G401.6 (cell line): ENCODE measurements around the gene HIPK2.

ENCODE experiments used
- FAIRE-seq: peaks from 2 replicates; lab custom pipeline; 2012; peaks lifted over from hg19 to GRCh38; lab: Jason Lieb, UNC

Gene HIPK2

GRCh38 chr7:139750459-139751095 is 27.2 kb downstream of the HIPK2 start:
- FAIRE-seq, result no peak

- FAIRE-seq, result no peak
These were observed 28.3 kb downstream of the HIPK2 start for GRCh38 chr7:139749545-139749944.

- no peak for FAIRE-seq
These were observed 28.9 kb downstream of the HIPK2 start for GRCh38 chr7:139748941-139749340.

- FAIRE-seq, result no peak
These were observed 29.4 kb downstream of the HIPK2 start for GRCh38 chr7:139748373-139748765.

GRCh38 chr7:139747662-139748372 is 30.0 kb downstream of the HIPK2 start:
- no peak for FAIRE-seq

GRCh38 chr7:139746652-139747051 is 31.1 kb downstream of the HIPK2 start:
- no peak for FAIRE-seq

- no peak for FAIRE-seq
These were observed 32.1 kb downstream of the HIPK2 start for GRCh38 chr7:139745678-139746143.

GRCh38 chr7:139744768-139745677 is 32.8 kb downstream of the HIPK2 start:
- FAIRE-seq, result no peak

- no peak for FAIRE-seq
These were observed 33.6 kb downstream of the HIPK2 start for GRCh38 chr7:139743967-139744767.

- FAIRE-seq, result no peak
These were observed 34.4 kb downstream of the HIPK2 start for GRCh38 chr7:139743267-139743966.

- no peak for FAIRE-seq
These were observed 35.9 kb downstream of the HIPK2 start for GRCh38 chr7:139741789-139742344.

GRCh38 chr7:139741239-139741638 is 36.6 kb downstream of the HIPK2 start:
- no peak for FAIRE-seq

- FAIRE-seq, result no peak
These were observed 37.8 kb downstream of the HIPK2 start for GRCh38 chr7:139739863-139740597.

GRCh38 chr7:139738772-139739171 is 39.0 kb downstream of the HIPK2 start:
- no peak for FAIRE-seq

GRCh38 chr7:139738101-139738489 is 39.7 kb downstream of the HIPK2 start:
- no peak for FAIRE-seq

GRCh38 chr7:139737221-139738100 is 40.3 kb downstream of the HIPK2 start:
- FAIRE-seq, result no peak

GRCh38 chr7:139735912-139736595 is 41.7 kb downstream of the HIPK2 start:
- no peak for FAIRE-seq

GRCh38 chr7:139735466-139735865 is 42.3 kb downstream of the HIPK2 start:
- FAIRE-seq, result no peak

GRCh38 chr7:139734395-139734794 is 43.4 kb downstream of the HIPK2 start:
- no peak for FAIRE-seq
